K562 treated with DMSO at 1 percent for 24 hours (cell line): Measurements from ENCODE around the gene DCUN1D5. TPM values are rescaled to one million over a fixed set of nuclear protein-coding genes. Genes with fewer than 3 reads are reported as not detected.

Experiments used
- total RNA-seq: library from RNA; unstranded; fragments of 300-600 nt; gene quantifications from 2 replicates; pipeline ENCODE4 v1.2.3, GENCODE V29; 2022; ENCODE audit warnings: low read depth; ENCODE audit not compliant: insufficient read depth

Gene DCUN1D5
- total RNA-seq, result 51.5 and 66.4 TPM in 2 replicates

DNA sequence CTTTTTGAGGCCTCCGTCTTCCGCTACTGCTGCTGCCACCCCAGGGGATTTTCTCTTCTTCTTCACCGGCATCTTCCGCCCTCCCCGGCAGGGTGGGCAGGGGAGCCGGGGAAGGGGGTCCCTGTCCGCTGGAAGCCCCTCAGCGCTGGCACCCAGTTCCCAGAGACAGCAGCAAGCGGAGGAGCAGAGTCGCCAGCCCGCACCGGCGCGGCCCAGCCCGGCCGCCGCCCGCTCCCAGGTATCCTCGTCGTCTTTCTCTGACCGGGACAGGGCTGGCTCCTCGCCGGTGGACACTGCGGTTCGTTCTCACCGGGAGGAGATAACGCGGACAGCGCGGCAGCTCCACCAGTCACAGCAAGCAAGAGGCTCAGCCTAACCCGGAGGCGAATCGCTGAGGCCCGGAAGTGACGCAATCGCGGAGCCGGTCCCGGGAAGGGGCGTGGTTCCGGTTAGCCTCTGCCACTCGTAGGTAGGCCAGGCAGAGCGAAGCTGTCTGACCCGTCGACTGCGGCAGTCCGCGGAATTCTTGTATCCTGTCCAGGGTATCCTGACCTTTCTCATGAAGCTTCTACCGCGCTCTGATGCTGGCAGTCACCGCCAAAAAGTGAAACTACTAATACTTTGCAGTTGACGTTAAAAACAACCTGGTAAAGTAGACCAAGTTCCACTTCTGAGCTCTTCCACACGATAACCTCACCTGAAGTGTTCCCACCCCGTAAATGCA lies at the start of gene DCUN1D5:
Gene DCUN1D5, minus strand, starts transcription at position 360 of the 724 bp plus-strand sequence. Its CDS starts 288 bp downstream, at position 72.

DNA sequence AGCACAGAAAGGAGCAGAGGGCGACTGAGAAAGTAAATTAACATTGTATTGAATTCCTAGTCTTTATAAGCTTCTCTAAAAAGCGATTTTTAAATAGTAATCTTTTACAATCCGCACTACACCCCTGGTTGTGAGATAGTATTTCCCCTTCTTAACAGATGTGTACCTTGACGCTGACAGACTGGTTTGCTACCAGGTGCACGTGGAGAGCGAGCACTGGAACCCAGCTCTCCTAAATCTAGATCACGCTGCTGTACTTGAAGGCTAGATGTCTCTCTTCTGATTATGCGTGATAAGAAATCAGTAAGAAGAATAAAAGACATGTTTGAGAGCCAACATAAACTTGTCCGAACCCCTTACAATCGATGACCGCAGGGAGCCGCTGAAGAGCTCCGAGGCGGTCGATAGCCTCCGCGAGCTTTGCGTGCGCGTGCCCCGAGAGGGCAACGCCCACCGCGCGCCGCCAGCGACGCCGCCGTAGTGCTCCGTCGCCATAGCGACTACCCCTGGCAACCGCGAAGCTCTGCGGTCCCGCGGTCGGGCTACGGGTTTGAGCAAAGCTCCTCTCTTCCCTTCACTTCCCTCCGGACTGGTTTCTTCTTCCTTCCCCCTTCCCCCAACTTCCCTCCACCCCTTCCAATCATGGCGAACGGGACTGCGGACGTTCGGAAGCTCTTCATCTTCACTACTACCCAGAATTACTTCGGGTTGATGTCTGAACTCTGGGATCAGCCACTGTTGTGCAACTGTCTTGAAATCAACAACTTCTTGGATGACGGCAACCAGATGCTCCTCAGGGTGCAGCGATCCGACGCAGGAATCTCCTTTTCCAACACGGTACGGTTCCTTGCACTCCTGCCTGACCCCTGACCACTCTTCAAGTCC lies 17.2 kb upstream of the DCUN1D5 start, which contains the start of gene DYNC2H1:
Gene DYNC2H1, plus strand, starts transcription at position 494 of the 885 bp plus-strand sequence. Its CDS starts 149 bp downstream, at position 643.

Other genes with a start within 250 kb of the DCUN1D5 start
- not detected in 2 replicates for gene MMP3, start 248.6 kb downstream of the DCUN1D5 start, total RNA-seq
- not detected in 2 replicates for gene MMP12, start 217.2 kb downstream of the DCUN1D5 start, total RNA-seq
- gene MMP13, start 136.4 kb downstream of the DCUN1D5 start, total RNA-seq, result not detected in 2 replicates
- gene DYNC2H1, start 17.3 kb upstream of the DCUN1D5 start, total RNA-seq, result 0.21 and 0.57 TPM in 2 replicates